K562 (cell line): Measurements from ENCODE around the gene SLC17A9.

ENCODE experiments used
- BHLHE40 ChIP-seq: IDR thresholded peaks from 2 replicates; pipeline ENCODE4 v1.6.1; 2011; ENCODE audit warnings: low read length, improper control_type of control experiment
- EP300 ChIP-seq: IDR thresholded peaks from 2 replicates; pipeline ENCODE4 v1.6.1; 2012; ENCODE audit warnings: low read length, improper control_type of control experiment
- ERF ChIP-seq: fragments of 450-650 bp; formaldehyde crosslinking; IDR thresholded peaks from 2 replicates; pipeline ENCODE4 v1.4.0; 2020; ENCODE audit warnings: mild to moderate bottlenecking, mixed read lengths
- EZH2 ChIP-seq: IDR thresholded peaks from 2 replicates; pipeline ENCODE4 v1.6.1; 2012; ENCODE audit warnings: low read depth, mild to moderate bottlenecking, inconsistent platforms, low read length, borderline replicate concordance
- GABPB1 ChIP-seq: sonication (generic); formaldehyde crosslinking; IDR thresholded peaks from 2 replicates; pipeline ENCODE4 v1.8.0; 2022; ENCODE audit warnings: mild to moderate bottlenecking, missing genetic modification reagents
- NCOA1 ChIP-seq: fragments of 450-650 bp; IDR thresholded peaks from 2 replicates; pipeline ENCODE4 v1.6.1; 2016; ENCODE audit warnings: low read depth
- NFYB ChIP-seq: IDR thresholded peaks from 2 replicates; pipeline ENCODE4 v1.6.1; 2011; ENCODE audit warnings: mild to moderate bottlenecking, moderate library complexity; ENCODE audit not compliant: insufficient read length; ENCODE audit errors: extremely low read depth
- ZBTB7A ChIP-seq: IDR thresholded peaks from 2 replicates; pipeline ENCODE4 v1.6.1; 2011; ENCODE audit warnings: low read depth, mild to moderate bottlenecking, low read length, moderate library complexity, borderline replicate concordance; ENCODE audit not compliant: control insufficient read depth
- TF ChIP-seq, protein P1 (sequence below): fragments of 450-650 bp; IDR thresholded peaks from 2 replicates; pipeline ENCODE4 v1.6.1; 2017; ENCODE audit warnings: antibody characterized with exemption, mild to moderate bottlenecking
- TF ChIP-seq, protein P2 (sequence below): sonication (generic); formaldehyde crosslinking; IDR thresholded peaks from 2 replicates; pipeline ENCODE4 v1.8.1; 2023; ENCODE audit warnings: mild to moderate bottlenecking, missing genetic modification reagents

DNA sequence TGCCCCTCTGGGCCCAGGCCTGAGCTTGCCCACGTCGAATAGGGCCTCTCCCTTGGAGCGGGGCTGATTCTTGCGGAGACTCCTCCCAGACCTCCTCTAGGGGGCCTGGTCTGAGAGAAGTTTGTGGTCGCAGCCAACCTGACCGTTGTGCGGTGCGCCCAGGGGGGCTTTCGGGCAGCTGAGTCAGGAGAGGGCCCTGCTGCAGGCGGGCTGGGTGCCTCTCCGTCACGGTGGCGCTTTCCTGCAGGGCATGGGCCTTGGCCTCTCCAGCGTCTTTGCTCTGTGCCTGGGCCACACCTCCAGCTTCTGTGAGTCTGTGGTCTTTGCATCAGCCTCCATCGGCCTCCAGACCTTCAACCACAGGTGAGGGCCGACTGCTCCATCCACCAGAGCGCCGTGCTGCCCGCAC lies 12.9 kb downstream of the SLC17A9 start:
- TF ChIP-seq EP300, result no peak
- no peak for TF ChIP-seq GABPB1 (CRISPR knock-in tag)
- TF ChIP-seq, protein P1, sequence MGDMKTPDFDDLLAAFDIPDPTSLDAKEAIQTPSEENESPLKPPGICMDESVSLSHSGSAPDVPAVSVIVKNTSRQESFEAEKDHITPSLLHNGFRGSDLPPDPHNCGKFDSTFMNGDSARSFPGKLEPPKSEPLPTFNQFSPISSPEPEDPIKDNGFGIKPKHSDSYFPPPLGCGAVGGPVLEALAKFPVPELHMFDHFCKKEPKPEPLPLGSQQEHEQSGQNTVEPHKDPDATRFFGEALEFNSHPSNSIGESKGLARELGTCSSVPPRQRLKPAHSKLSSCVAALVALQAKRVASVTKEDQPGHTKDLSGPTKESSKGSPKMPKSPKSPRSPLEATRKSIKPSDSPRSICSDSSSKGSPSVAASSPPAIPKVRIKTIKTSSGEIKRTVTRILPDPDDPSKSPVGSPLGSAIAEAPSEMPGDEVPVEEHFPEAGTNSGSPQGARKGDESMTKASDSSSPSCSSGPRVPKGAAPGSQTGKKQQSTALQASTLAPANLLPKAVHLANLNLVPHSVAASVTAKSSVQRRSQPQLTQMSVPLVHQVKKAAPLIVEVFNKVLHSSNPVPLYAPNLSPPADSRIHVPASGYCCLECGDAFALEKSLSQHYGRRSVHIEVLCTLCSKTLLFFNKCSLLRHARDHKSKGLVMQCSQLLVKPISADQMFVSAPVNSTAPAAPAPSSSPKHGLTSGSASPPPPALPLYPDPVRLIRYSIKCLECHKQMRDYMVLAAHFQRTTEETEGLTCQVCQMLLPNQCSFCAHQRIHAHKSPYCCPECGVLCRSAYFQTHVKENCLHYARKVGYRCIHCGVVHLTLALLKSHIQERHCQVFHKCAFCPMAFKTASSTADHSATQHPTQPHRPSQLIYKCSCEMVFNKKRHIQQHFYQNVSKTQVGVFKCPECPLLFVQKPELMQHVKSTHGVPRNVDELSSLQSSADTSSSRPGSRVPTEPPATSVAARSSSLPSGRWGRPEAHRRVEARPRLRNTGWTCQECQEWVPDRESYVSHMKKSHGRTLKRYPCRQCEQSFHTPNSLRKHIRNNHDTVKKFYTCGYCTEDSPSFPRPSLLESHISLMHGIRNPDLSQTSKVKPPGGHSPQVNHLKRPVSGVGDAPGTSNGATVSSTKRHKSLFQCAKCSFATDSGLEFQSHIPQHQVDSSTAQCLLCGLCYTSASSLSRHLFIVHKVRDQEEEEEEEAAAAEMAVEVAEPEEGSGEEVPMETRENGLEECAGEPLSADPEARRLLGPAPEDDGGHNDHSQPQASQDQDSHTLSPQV, result no peak
- TF ChIP-seq NFYB, result no peak
- no peak for TF ChIP-seq ZBTB7A
- no peak for TF ChIP-seq ERF (CRISPR knock-in tag)
- no peak for TF ChIP-seq BHLHE40
- no peak for TF ChIP-seq EZH2
- TF ChIP-seq, protein P2, sequence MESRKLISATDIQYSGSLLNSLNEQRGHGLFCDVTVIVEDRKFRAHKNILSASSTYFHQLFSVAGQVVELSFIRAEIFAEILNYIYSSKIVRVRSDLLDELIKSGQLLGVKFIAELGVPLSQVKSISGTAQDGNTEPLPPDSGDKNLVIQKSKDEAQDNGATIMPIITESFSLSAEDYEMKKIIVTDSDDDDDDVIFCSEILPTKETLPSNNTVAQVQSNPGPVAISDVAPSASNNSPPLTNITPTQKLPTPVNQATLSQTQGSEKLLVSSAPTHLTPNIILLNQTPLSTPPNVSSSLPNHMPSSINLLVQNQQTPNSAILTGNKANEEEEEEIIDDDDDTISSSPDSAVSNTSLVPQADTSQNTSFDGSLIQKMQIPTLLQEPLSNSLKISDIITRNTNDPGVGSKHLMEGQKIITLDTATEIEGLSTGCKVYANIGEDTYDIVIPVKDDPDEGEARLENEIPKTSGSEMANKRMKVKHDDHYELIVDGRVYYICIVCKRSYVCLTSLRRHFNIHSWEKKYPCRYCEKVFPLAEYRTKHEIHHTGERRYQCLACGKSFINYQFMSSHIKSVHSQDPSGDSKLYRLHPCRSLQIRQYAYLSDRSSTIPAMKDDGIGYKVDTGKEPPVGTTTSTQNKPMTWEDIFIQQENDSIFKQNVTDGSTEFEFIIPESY (CRISPR knock-in tag), result no peak
- no peak for TF ChIP-seq NCOA1
